Measurements from ENCODE around the gene SLIT1. TPM values are rescaled to one million over a fixed set of nuclear protein-coding genes. Genes with fewer than 3 reads are reported as not detected.

The SLIT1 gene
- total RNA-seq, 1 donor, result under 0.01 TPM

GRCh38 chr10:97204826-97205679 lies 19.3 kb upstream of the SLIT1 start:
- no peak for DNase-seq (ENCODE audit: low read depth in 2 of 3, low spot score in 2 of 3)

DNA sequence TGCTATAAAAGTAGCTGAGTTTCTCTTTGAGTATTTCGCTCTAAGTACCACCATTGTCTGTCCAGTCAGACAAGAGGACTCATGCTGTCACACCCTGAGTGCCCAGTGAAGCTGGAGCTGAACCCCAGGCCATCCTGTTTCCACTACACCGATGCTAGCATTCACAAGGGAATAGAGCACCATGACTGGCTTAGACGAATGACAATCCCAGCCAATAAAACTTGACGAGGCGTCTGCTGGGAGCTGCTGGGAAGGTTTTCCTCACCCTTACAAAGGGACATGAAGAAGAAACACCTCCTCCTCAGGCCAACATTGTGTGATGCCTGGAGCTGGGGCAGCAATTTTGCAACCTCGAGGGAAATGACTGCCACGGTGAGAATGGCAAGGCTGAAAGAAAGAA lies 17.5 kb upstream of the SLIT1 start:
- no peak for DNase-seq (ENCODE audit: low read depth in 2 of 3, low spot score in 2 of 3)

GRCh38 chr10:97200616-97201015 lies 14.9 kb upstream of the SLIT1 start:
- DNase-seq (ENCODE audit: low read depth in 2 of 3, low spot score in 2 of 3), result no peak

DNA sequence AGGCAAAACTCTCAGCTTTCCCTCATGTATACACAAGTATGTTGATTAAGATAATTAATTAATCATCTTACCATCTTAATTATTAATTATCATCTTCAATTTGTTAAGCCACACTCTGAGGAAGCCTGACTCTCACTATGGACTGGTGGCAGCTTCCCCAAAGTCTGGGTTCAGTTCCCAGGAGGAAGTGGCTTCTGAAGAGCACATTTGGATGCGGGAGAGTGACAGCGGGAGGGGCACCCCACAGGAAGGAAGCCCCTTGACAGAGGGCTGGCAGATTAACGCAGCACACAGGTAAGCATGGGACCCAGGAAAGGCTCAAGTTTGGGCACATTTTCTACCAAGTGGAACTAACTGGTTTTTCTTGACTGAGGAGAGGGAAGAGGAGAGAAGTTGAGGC lies 13.4 kb upstream of the SLIT1 start:
- peak in 1 of 3 donors; percentile 17 for DNase-seq (ENCODE audit: low read depth in 2 of 3, low spot score in 2 of 3)

GRCh38 chr10:97197030-97197500 lies 11.3 kb upstream of the SLIT1 start:
- no peak for DNase-seq (ENCODE audit: low read depth in 2 of 3, low spot score in 2 of 3)

DNA sequence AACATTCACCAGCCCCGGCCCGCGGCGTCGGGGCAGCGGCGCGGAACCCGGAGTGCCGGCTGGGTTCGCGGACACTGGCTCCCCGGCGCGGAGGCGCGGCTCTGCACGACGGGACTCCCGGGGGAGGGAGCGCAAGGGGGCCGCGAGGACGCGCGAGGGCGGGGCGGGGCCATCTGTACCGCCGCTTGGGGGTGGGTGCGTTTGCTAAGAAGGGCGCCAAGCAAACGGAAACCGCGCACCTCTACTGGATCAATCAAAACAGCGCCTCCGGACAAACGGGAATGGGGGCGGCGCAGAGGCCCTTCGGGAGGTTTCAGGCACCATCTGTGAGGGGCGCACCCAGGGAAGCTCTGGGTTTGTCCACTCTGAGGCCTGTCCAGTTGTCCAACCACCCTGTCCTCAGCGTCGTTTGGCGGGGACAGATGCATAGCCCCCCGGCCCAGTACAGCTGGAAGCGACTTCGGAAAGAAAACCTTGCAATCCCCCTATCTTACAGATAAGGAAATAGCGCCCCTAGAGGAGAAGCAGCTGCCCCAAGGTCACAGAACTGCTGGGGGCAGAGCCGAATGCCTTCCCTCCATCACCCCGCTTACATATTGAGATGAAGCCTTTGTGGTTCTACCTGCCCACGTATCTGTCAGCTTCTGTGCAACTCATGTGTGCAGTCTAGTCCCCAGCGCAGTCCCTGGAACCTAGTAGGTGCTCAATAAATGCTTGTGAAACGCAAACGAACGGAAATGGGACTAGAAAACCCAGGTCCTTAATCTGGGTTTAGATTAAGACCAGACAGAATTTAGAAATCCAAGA lies 10.7 kb upstream of the SLIT1 start:
- DNase-seq (ENCODE audit: low read depth in 2 of 3, low spot score in 2 of 3), result peak; percentile 30 to 83 (median 69)

- DNase-seq (ENCODE audit: low read depth in 2 of 3, low spot score in 2 of 3), result no peak
These were observed 10.0 kb upstream of the SLIT1 start for GRCh38 chr10:97195706-97196222.

- no peak for DNase-seq (ENCODE audit: low read depth in 2 of 3, low spot score in 2 of 3)
These were observed 7.2 kb upstream of the SLIT1 start for GRCh38 chr10:97192952-97193435.

DNA sequence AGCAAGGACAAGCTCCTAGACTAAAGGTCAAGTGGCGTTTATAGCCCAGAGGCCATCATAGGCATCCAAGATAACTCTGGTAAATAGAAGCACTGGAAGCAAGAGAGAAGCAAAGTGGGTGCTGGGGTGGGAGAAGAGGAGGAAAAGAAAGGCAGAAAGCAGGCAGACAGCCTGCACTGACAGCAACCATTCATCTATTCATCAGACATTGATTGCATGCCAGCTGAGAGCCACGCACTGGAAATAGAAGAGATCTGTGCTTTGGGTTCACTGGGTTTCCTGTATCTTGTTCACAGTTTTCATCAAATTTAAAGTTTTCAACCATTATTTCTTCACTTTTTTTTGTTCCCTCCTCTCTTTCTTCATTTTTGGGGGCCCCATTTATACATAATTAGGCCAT lies 4.7 kb upstream of the SLIT1 start:
- DNase-seq (ENCODE audit: low read depth in 2 of 3, low spot score in 2 of 3), result no peak

DNA sequence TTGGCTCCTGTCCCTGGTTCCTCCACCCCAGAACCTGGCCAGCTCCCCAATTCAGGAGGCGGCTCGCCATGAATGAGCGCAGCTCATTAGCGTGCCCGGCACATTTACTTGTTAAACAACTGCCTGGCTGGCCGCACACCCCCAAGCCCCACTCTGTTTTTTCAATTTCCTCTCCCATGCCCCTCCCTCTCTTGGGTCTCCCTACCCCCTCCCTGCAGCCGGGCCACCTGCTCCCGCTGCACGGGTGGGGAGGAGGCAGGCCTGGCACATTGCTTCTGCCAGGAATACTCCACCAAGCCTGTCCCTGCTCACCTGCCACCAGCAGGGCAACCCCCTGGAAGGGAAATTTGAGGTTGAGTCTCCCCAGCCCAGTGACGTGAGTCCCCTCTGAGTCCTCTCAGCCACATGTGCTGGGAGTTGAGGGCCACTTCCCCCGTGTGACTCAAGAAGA lies 2.5 kb upstream of the SLIT1 start:
- no peak for DNase-seq (ENCODE audit: low read depth in 2 of 3, low spot score in 2 of 3)

DNA sequence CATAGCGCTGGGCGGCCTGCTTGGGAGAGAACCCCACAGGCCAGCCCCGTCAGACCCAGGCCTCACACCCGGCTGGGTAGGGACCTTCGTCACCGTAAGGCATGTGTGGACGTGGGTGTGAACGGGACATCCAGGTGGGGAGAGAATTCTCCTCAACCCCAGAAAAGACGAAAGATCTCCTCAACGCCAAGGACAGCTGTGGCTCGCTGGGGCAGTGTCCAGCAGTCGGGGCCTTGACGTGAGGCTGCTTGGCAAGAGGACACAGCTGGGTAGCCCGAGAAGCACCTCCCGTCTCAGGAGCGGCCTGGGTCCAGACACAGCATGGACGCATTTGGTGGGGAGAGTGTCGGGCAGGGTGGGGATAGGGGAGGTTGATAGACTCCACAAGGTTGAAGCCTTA lies 1.2 kb upstream of the SLIT1 start:
- DNase-seq (ENCODE audit: low read depth in 2 of 3, low spot score in 2 of 3), result no peak

- DNase-seq (ENCODE audit: low read depth in 2 of 3, low spot score in 2 of 3), result no peak
These were observed 811 bp downstream of the SLIT1 start for GRCh38 chr10:97184971-97185325.

DNA sequence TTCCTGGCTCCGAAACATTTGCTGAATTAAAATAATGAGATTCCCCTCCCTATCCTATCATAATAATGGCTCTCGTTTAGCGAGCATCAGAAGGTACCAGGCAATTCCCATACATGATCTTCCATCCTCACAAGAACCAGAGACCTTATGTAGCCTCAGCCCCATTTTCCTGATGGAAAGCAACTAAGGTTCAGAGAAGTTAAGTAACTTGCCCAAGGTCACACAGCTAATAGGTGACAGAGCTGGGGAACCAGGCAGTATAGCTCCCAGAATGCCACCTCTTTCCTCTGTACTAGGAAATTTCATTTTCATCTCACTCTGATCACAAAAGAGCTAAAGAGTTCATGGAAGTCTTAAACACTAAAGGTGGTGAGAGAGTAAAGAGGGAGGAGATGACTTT lies 2.4 kb downstream of the SLIT1 start:
- DNase-seq (ENCODE audit: low read depth in 2 of 3, low spot score in 2 of 3), result no peak

DNA sequence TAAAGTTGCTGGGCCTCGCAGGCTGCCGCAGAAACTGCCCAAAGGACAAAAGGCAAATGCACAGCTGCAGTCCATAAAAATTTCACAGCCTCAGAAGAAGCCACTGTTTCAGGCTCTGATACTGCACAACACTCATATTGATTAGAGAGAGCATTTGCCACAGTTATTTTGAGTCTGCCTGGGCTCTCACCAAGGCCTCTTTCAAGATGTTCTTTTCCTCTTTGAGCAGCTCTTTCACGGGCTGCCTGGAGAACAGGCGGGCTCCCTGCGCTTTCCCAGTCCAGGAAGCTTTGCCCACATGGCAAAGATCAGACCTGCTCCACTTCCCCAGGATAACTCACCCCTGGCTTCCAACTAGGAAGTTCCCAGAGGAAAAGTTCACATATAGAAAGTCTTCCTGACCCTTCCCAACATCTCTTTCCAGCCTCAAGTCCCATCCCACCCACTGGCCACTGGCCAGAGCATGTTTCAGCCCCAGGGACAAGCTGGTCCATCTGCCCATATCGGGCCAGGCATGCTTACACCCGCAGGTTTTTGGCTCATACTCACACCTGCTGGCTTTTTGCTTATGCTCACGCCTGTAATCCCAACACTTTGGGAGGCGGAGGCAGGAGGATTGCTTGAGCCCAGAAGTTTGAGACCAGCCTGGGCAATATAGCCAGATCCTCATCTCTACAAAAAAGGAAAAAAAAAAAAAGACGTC lies 3.3 kb downstream of the SLIT1 start:
- no peak for DNase-seq (ENCODE audit: low read depth in 2 of 3, low spot score in 2 of 3)

DNA sequence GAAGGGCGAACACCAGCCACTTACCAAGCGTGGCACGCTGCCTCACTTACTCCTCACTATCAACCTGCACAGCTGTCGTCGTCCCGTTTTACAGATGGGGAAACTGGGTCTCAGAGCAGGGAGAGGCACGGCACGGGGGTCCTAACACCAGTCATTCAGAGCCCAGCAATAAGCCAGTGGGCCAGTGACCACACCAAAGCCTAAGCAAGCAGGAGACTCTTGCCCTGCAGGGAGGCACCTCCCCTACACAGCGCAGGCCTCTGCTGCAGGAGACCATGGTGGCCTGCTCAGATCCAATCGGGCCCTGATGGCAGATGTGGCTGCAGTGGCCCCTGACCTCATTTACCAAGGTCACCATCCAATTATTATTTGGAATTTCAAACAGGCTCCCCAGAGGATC lies 4.8 kb downstream of the SLIT1 start:
- no peak for DNase-seq (ENCODE audit: low read depth in 2 of 3, low spot score in 2 of 3)

GRCh38 chr10:97180363-97180755 lies 5.4 kb downstream of the SLIT1 start:
- DNase-seq (ENCODE audit: low read depth in 2 of 3, low spot score in 2 of 3), result no peak

- peak in 2 of 3 donors; percentile 31 to 48 for DNase-seq (ENCODE audit: low read depth in 2 of 3, low spot score in 2 of 3)
These were observed 5.9 kb downstream of the SLIT1 start for GRCh38 chr10:97179731-97180362.

DNA sequence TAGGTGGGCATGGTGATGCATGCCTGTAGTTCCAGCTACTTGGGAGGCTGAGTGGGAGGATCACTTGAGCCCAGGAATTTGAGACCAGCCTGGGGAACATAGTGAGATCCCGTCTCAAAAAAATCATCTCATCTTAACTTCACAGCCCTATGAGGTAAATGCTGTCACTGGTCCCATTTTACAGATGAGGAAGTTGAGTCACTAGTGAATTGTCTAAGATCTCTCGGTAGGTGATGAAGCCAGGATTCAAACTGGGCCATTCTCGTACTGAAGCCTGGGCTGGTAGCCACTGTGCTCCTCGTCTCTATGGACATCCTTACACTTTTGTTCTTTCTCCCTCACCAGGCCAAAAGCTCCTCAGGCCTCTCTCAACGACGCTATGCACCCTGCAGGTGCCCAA lies 6.4 kb downstream of the SLIT1 start:
- DNase-seq (ENCODE audit: low read depth in 2 of 3, low spot score in 2 of 3), result no peak

GRCh38 chr10:97178074-97178473 lies 7.7 kb downstream of the SLIT1 start:
- no peak for DNase-seq (ENCODE audit: low read depth in 2 of 3, low spot score in 2 of 3)

- DNase-seq (ENCODE audit: low read depth in 2 of 3, low spot score in 2 of 3), result no peak
These were observed 9.5 kb downstream of the SLIT1 start for GRCh38 chr10:97176226-97176625.
